ENCODE measurements around the gene IZUMO2.

GRCh38 chr19:50204811-50205675 lies 42.0 kb upstream of the IZUMO2 start:
- no peak for TF ChIP-seq CTCF (IDR thresholded peaks at IDR 0.05)
- no peak for TF ChIP-seq POLR2A (IDR thresholded peaks at IDR 0.05)

Measured in ovary (tissue), 3 donors.